GM12872 (cell line): ENCODE data around the gene ZNF524.

Source experiments
- CTCF ChIP-seq: IDR thresholded peaks from 3 replicates; pipeline ENCODE4 v1.5.1; 2011; ENCODE audit warnings: low read depth, mild to moderate bottlenecking, low read length, moderate library complexity; ENCODE audit not compliant: insufficient read depth

The ZNF524 gene

GRCh38 chr19:55596304-55596703 is 3.8 kb upstream of the ZNF524 start:
- no peak for TF ChIP-seq CTCF

GRCh38 chr19:55597501-55597921 is 2.6 kb upstream of the ZNF524 start:
- TF ChIP-seq CTCF, result no peak

GRCh38 chr19:55598034-55598433 is 2.1 kb upstream of the ZNF524 start:
- TF ChIP-seq CTCF, result no peak

GRCh38 chr19:55598719-55599467 is 1.2 kb upstream of the ZNF524 start:
- no peak for TF ChIP-seq CTCF

- no peak for TF ChIP-seq CTCF
These were observed 633 bp upstream of the ZNF524 start, which contains the start of gene FIZ1 for GRCh38 chr19:55599468-55599841. Gene FIZ1 (minus strand): TSS chr19:55599517. CDS start chr19:55597865, 1,652 bp downstream.

GRCh38 chr19:55600662-55601028 is 557 bp downstream of the ZNF524 start:
- no peak for TF ChIP-seq CTCF

- no peak for TF ChIP-seq CTCF
These were observed 996 bp downstream of the ZNF524 start for GRCh38 chr19:55601084-55601483.
